B cell (primary cell): ENCODE measurements around the gene HOOK2. TPM values are rescaled to one million over a fixed set of nuclear protein-coding genes. Genes with fewer than 3 reads are reported as not detected.

Experiments
- ATAC-seq: fragments of 200-7000 bp; cut with Tn5 transposase; one replicate; pipeline ENCODE4 v1.10.0; 2021; ENCODE audit warnings: low read depth, mild to moderate bottlenecking, moderate number of reproducible peaks, moderate library complexity
- CTCF ChIA-PET: fragments of 350-600 bp; sonication (Branson Sonifier 250); formaldehyde crosslinking; loops from one replicate; lab custom pipeline; 2021; ENCODE audit warnings: antibody characterized with exemption, inconsistent platforms; lab: Charles Lee
- POLR2A ChIA-PET: fragments of 350-600 bp; sonication (Branson Sonifier 250); formaldehyde crosslinking; loops from one replicate; lab custom pipeline; 2021; ENCODE audit warnings: antibody characterized with exemption; lab: Charles Lee
- DNase-seq: peaks from one replicate; pipeline ENCODE4 v3.0.0; 2013
- H2AFZ ChIP-seq: 2 replicates; pipeline ENCODE4 v1.6.1; 2012; ENCODE audit warnings: mild to moderate bottlenecking, low read depth, low read length; ENCODE audit not compliant: insufficient read depth, poor library complexity, severe bottlenecking
- H3K27ac ChIP-seq, 2 donors: 1 replicate in 1 of 2; 2 replicates in 1 of 2; pipeline ENCODE4 v1.5.1; 2012 to 2013; ENCODE audit warnings: low read length in 2 of 2, mild to moderate bottlenecking in 2 of 2, moderate library complexity in 1 of 2
- H3K27me3 ChIP-seq, 4 experiments: fragments of 200-600 bp in 1 of 4; sonication (generic) in 1 of 4; replicated peaks in 1 of 4; 1 replicate in 2 of 4; 2 replicates in 2 of 4; pipeline versions ENCODE4 v1.6.1 to v1.7.0; 2013 to 2016; ENCODE audit warnings: low read length in 3 of 4, mild to moderate bottlenecking in 2 of 4, mixed read lengths in 1 of 4, moderate library complexity in 1 of 4; ENCODE audit not compliant: insufficient read depth in 4 of 4, control insufficient read depth in 3 of 4; ENCODE audit errors: control extremely low read depth in 1 of 4
- H3K36me3 ChIP-seq, 2 experiments: replicated peaks in 1 of 2; 1 replicate in 1 of 2; 2 replicates in 1 of 2; pipeline versions ENCODE4 v1.6.1 to v1.7.1; 2013; ENCODE audit warnings: low read length in 1 of 2; ENCODE audit not compliant: insufficient read depth in 2 of 2, control insufficient read depth in 1 of 2; ENCODE audit errors: control extremely low read depth in 1 of 2, extremely low read depth in 1 of 2
- H3K4me1 ChIP-seq, 2 donors: fragments of 200-600 bp in 1 of 2; sonication (generic) in 1 of 2; 1 replicate in 1 of 2; 2 replicates in 1 of 2; pipeline versions ENCODE4 v1.5.1 to v1.6.1; 2013 to 2017; ENCODE audit warnings: low read length in 2 of 2; ENCODE audit not compliant: control insufficient read depth in 2 of 2, insufficient read depth in 2 of 2
- H3K4me2 ChIP-seq: replicated peaks from 2 replicates; pipeline ENCODE3; 2012; ENCODE audit warnings: mild to moderate bottlenecking, low read depth, low read length; ENCODE audit not compliant: poor library complexity, severe bottlenecking
- H3K4me3 ChIP-seq, 5 experiments: fragments of 200-600 bp in 1 of 5; sonication (generic) in 1 of 5; 1 replicate in 3 of 5; 2 replicates in 2 of 5; pipeline versions ENCODE4 v1.5.1 to v1.7.0; 2011 to 2016; ENCODE audit warnings: low read length in 4 of 5, mild to moderate bottlenecking in 4 of 5, low read depth in 2 of 5, control low read depth in 1 of 5, moderate library complexity in 1 of 5; ENCODE audit not compliant: insufficient read depth in 1 of 5; ENCODE audit errors: control extremely low read depth in 1 of 5, extremely low read depth in 1 of 5
- H3K79me2 ChIP-seq: fragments of 200-600 bp; sonication (generic); one replicate; pipeline ENCODE4 v1.6.0; 2016; ENCODE audit warnings: low read length; ENCODE audit not compliant: control insufficient read depth, insufficient read depth
- H3K9ac ChIP-seq: fragments of 200-600 bp; sonication (generic); 2 replicates; pipeline ENCODE4 v1.6.1; 2017; ENCODE audit warnings: mild to moderate bottlenecking, low read length, moderate library complexity
- H3K9me3 ChIP-seq, 3 donors: one replicate each; pipeline versions ENCODE4 v1.6.1 to v1.7.1; 2013; ENCODE audit warnings: low read length in 2 of 3; ENCODE audit not compliant: control insufficient read depth in 2 of 3, insufficient read depth in 1 of 3; ENCODE audit errors: control extremely low read depth in 1 of 3
- H4K20me1 ChIP-seq: 2 replicates; pipeline ENCODE4 v1.6.0; 2012; ENCODE audit warnings: mild to moderate bottlenecking, low read length; ENCODE audit not compliant: insufficient read depth, control insufficient read depth, poor library complexity, severe bottlenecking
- H3K27ac Mint-ChIP-seq: one replicate; pipeline ENCODE4 v1.8.0; 2021; ENCODE audit warnings: mixed read lengths
- H3K27me3 Mint-ChIP-seq: one replicate; pipeline ENCODE4 v1.8.0; 2021; ENCODE audit warnings: mixed read lengths
- H3K4me1 Mint-ChIP-seq: one replicate; pipeline ENCODE4 v1.8.0; 2021; ENCODE audit warnings: mixed read lengths
- H3K4me3 Mint-ChIP-seq: one replicate; pipeline ENCODE4 v1.8.0; 2021; ENCODE audit warnings: mixed read lengths
- H3K9me3 Mint-ChIP-seq: one replicate; pipeline ENCODE4 v1.8.0; 2022; ENCODE audit warnings: mixed read lengths; ENCODE audit not compliant: insufficient read depth
- CTCF ChIP-seq: fragments of 200-600 bp; IDR thresholded peaks from one replicate; pipeline ENCODE4 v1.8.0; 2022; ENCODE audit warnings: antibody characterized with exemption, mild to moderate bottlenecking
- EZH2 ChIP-seq: IDR thresholded peaks from 2 replicates; pipeline ENCODE4 v1.6.1; 2012; ENCODE audit warnings: borderline replicate concordance, low read depth, mild to moderate bottlenecking, moderate library complexity, low read length; ENCODE audit not compliant: insufficient read depth, poor library complexity, severe bottlenecking
- WGBS: methylation state at CpG from one replicate; pipeline ENCODE4 v1.1.5; 2013; ENCODE audit warnings: missing lambda C conversion rate; ENCODE audit not compliant: insufficient coverage; 5-methylcytosine and 5-hydroxymethylcytosine counted together
- intact Hi-C: fragments of 100-400 bp; cut with micrococcal nuclease; formaldehyde crosslinking; loops from one replicate; pipeline ENCODE4 v1.10.0; 2022
- polyA plus RNA-seq: library from polyadenylated mRNA; depleted of rRNA; stranded (reverse); fragments of >200 nt; gene quantifications from 2 replicates; pipeline ENCODE4 v1.2.3, GENCODE V29; 2012
- total RNA-seq, 2 donors: library from RNA; stranded (reverse); fragments of 120-200 nt in 1 of 2; gene quantifications; 1 replicate in 1 of 2; 2 replicates in 1 of 2; pipeline versions ENCODE4 v1.2.3 to v1.2.4, GENCODE V29; 2013 to 2022

HOOK2 gene
- total and polyA plus RNA-seq, 2 donors (not counting 1 experiment from before 2014, with no cell fraction given) = 30.3 to 33.4 TPM

GRCh38 chr19:12767150-12767549 lies 8.2 kb downstream of the HOOK2 start:
- CTCF ChIA-PET = interaction anchor here (1.0 to 27.9 kb wide), 12 partner anchors 9 to 115 kb away, joined by 3 to 1147 read pairs (median 8); partner anchors contain the start of genes DNASE2, GET3, HOOK2 and JUNB
- Mint-ChIP-seq H3K4me1 (peaks cover 10% of the 10 kb centered on the region), H3K27ac (no peak overlapping the region), H3K9me3 (no peaks in the 10 kb centered on the region), H3K4me3 (no peak overlapping the region), H3K27me3 (no peaks in the 10 kb centered on the region)
- Histone ChIP-seq H4K20me1 (no peaks in the 10 kb centered on the region), H3K4me3 (no peak overlapping the region), H2AFZ (no peak overlapping the region), H3K4me2 (no peak overlapping the region), H3K9ac (no peak overlapping the region), H3K27ac (no peak overlapping the region), H3K4me1 (peaks cover 6 to 8% of the 10 kb centered on the region in 2 donors), H3K9me3 (peaks cover 0 to 7% (median 0%) of the 10 kb centered on the region in 3 donors), H3K79me2 (no peaks in the 10 kb centered on the region), H3K27me3 (no peaks in the 10 kb centered on the region), H3K36me3 (peaks cover 0 to 5% of the 10 kb centered on the region in 2 experiments)
- 96% methylated on average over 11 of the region's 11 CpGs for WGBS
- DNase-seq (no peak), ATAC-seq (no peak)
- POLR2A ChIA-PET = interaction anchor here (0.6 to 2.3 kb wide), 3 partner anchors 25 to 135 kb away, joined by 4 to 8 read pairs (median 5); no protein-coding TSS in a partner anchor
- TF ChIP-seq CTCF = no peak
- TF ChIP-seq EZH2 = no peak
- intact Hi-C loops = no loop called here

DNA sequence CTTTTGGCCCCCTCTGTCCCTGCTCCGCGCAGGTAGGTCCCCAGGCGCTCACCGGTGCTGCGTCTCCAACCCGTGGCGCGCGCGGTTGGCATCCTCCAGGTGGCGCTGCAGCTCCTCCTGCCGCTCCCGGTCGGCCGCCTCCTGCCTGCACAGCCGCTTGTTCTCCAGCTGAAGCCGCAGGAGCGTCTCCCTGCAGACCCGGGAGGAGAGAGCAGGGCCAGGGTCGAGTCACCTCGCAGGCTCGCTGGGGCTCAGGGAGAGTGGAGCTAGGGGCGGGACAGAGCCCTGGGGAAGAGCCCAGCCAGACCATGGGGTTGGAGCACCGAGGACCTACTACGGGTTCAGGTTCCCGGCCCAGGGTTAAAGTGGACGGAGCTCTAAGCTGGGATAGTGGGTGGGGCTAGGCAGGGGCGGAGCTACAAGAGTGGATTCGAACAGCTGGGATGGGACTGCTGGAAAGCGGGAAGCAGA lies 9.3 kb downstream of the HOOK2 start:
- Histone ChIP-seq H3K79me2 (no peaks in the 10 kb centered on the region), H3K36me3 (peaks cover 0 to 5% of the 10 kb centered on the region in 2 experiments), H3K4me1 (peaks cover 6 to 8% of the 10 kb centered on the region in 2 donors), H3K9me3 (peaks cover 0 to 7% (median 0%) of the 10 kb centered on the region in 3 donors), H3K9ac (no peak overlapping the region), H3K4me2 (peak overlapping the region; percentile 67), H4K20me1 (no peaks in the 10 kb centered on the region), H2AFZ (peak overlapping the region; percentile 55), H3K27ac (no peak overlapping the region), H3K4me3 (no peak overlapping the region), H3K27me3 (no peaks in the 10 kb centered on the region)
- H3K4me3 Mint-ChIP-seq = no peak overlapping the region
- H3K27me3 Mint-ChIP-seq = no peaks in the 10 kb centered on the region
- H3K4me1 Mint-ChIP-seq = peaks cover 10% of the 10 kb centered on the region
- DNase-seq = peak; percentile 87
- peak; percentile 65 for ATAC-seq
- H3K9me3 Mint-ChIP-seq = no peaks in the 10 kb centered on the region
- POLR2A ChIA-PET = interaction anchor here (0.5 to 2.3 kb wide), 6 partner anchors 22 to 184 kb away, joined by 3 to 8 read pairs (median 4); no protein-coding TSS in a partner anchor
- peak; percentile 90 for TF ChIP-seq CTCF
- TF ChIP-seq EZH2 = no peak
- H3K27ac Mint-ChIP-seq = no peak overlapping the region
- 3% methylated on average over 30 of the region's 30 CpGs for WGBS
- CTCF ChIA-PET = interaction anchor here (0.6 to 27.9 kb wide), 29 partner anchors 9 to 422 kb away, joined by 3 to 1147 read pairs (median 4); partner anchors contain the start of genes DNASE2, FARSA, GCDH and GET3
- intact Hi-C loops = loop anchor here (1.0 kb wide), 2 partner anchors 30 to 81 kb away; no protein-coding TSS in a partner anchor
